Left cardiac atrium (tissue), 4 donors: Measurements from ENCODE around the gene TMEM107. TPM values are rescaled to one million over a fixed set of nuclear protein-coding genes. Genes with fewer than 3 reads are reported as not detected.

Experiments used
- ATAC-seq, 2 donors: fragments of 200-7000 bp; cut with Tn5 transposase; one replicate each; pipeline ENCODE4 v1.9.1; 2020; ENCODE audit warnings: mild to moderate bottlenecking in 2 of 2, moderate library complexity in 2 of 2
- DNase-seq: peaks from one replicate; pipeline ENCODE4 v3.0.0-alpha.2; 2020
- intact Hi-C, 2 donors: fragments of 100-400 bp; cut with DNase I; formaldehyde crosslinking; loops; one replicate each; pipeline versions ENCODE4 v1.14.1 to v1.15.1; 2022 to 2023
- total RNA-seq, 2 donors: library from RNA; stranded (reverse); fragmentation: NEBNext Ultra II Directional; extraction: Animal tissue kit (Norgen Biotek cat#: 25700); gene quantifications; one replicate each; pipeline ENCODE4 v1.2.1, GENCODE V29; 2021
- donor health status: DM: no; HTN: yes; CAD: no.
- donor health status: DM: no; HTN: yes; CAD: no; lungs with severe emphysema.
- donor health status: DM: yes; HTN: yes; CAD: no.
- donor health status: Dilated cardiomyopathy.

The TMEM107 gene
- total RNA-seq, 2 donors from 2014 or later, result 6.8 to 8.0 TPM

GRCh38 chr17:8142887-8143580, 33.1 kb downstream of the TMEM107 start:
- intact Hi-C loops, result no loop called here
- ATAC-seq, result no peak
- DNase-seq, result no peak

- DNase-seq (no peak), ATAC-seq (no peak)
- intact Hi-C loops, result no loop called here
Observed at GRCh38 chr17:8142158-8142886, 33.9 kb downstream of the TMEM107 start.

GRCh38 chr17:8141741-8142140, 34.4 kb downstream of the TMEM107 start:
- intact Hi-C loops, result no loop called here
- ATAC-seq (no peak), DNase-seq (no peak)

- intact Hi-C loops, result no loop called here
- ATAC-seq (no peak), DNase-seq (no peak)
Observed at GRCh38 chr17:8141045-8141444, 35.1 kb downstream of the TMEM107 start.

GRCh38 chr17:8140065-8141029, 35.8 kb downstream of the TMEM107 start:
- intact Hi-C loops, result no loop called here
- DNase-seq (peak; percentile 42), ATAC-seq (no peak)

GRCh38 chr17:8138672-8139371, 37.4 kb downstream of the TMEM107 start:
- intact Hi-C loops, result no loop called here
- peak; percentile 94 for DNase-seq

GRCh38 chr17:8138374-8138671, 37.9 kb downstream of the TMEM107 start:
- intact Hi-C loops, result no loop called here
- DNase-seq, result no peak
- ATAC-seq, result no peak

More at GRCh38 chr17:8138672-8139371, 37.4 kb downstream of the TMEM107 start:
- ATAC-seq, result peak; percentile 92 to 95

- DNase-seq, result no peak
- intact Hi-C loops, result no loop called here
Observed at GRCh38 chr17:8137645-8138373, 38.4 kb downstream of the TMEM107 start.

GRCh38 chr17:8133941-8134340, 42.2 kb downstream of the TMEM107 start:
- intact Hi-C loops, result no loop called here
- DNase-seq, result no peak
- ATAC-seq, result no peak

More at GRCh38 chr17:8137645-8138373, 38.4 kb downstream of the TMEM107 start:
- ATAC-seq, result peak in 1 of 2 donors; percentile 0

- no peak for ATAC-seq
- no peak for DNase-seq
- intact Hi-C loops, result no loop called here
Observed at GRCh38 chr17:8133399-8133798, 42.8 kb downstream of the TMEM107 start.

- ATAC-seq, result no peak
- intact Hi-C loops, result no loop called here
- DNase-seq, result no peak
Observed at GRCh38 chr17:8131844-8132441, 44.2 kb downstream of the TMEM107 start.

- no peak for DNase-seq
- intact Hi-C loops, result no loop called here
- ATAC-seq, result no peak
Observed at GRCh38 chr17:8128125-8128784, 47.9 kb downstream of the TMEM107 start.

GRCh38 chr17:8126491-8127066, 49.6 kb downstream of the TMEM107 start:
- ATAC-seq, result peak; percentile 62 to 68
- DNase-seq, result no peak
- intact Hi-C loops, result no loop called here

- DNase-seq (no peak), ATAC-seq (peak; percentile 2 to 4)
- intact Hi-C loops, result no loop called here
Observed at GRCh38 chr17:8125947-8126490, 50.2 kb downstream of the TMEM107 start.

GRCh38 chr17:8125154-8125946, 50.8 kb downstream of the TMEM107 start:
- peak; percentile 51 to 54 for ATAC-seq
- peak; percentile 72 for DNase-seq
- intact Hi-C loops, result no loop called here
